CD4-positive, alpha-beta T cell treated with Interleukin-15 for 4 hours (primary cell): ENCODE results near the gene DARS1.
"Not testable (repeated sequence)": the region's sequence is repeated elsewhere in the genome, so short reads cannot be mapped to it uniquely, and the experiment has no call there.

ENCODE experiments used
- DNase-seq: peaks from one replicate; pipeline ENCODE4 v3.0.0-alpha.2; 2020; ENCODE audit warnings: low spot score

Gene DARS1

DNA sequence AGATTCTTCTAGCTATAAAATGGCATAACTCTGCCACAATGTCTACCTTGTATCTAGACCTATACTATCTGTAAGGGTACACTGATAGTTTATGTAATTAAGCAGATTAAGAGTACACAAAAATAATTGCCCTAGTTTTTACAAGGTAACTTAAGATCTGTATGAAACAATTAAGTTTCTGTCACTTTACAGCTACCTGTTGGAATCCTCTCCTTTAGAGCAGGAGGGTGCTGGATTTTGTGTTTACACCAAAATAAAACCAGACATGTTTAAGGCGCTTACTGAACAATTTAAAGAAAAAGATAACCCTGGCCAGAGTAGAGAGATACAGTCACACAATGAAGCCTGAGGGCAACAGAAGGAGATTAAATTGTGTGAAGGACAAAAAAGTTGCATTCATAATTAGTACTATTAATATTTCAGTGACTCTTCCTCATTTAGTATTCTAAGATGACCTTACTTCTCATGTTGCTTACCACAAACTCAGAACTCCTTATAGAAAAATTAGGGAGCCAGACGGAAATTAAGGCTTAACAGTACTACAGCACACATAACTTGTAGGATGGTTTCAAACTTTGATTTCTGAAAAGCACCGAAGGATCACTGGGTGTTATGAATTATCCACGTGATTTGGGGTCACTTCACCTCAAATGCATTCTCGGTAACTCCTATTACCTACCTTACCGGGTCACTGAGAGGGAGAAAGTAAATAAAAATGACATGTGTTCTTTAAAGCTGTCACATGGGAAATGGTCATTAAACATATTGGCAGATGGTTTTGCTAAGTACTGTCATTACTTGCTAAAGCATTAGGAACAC lies 1.0 kb downstream of the DARS1 start:
- no peak for DNase-seq

DNA sequence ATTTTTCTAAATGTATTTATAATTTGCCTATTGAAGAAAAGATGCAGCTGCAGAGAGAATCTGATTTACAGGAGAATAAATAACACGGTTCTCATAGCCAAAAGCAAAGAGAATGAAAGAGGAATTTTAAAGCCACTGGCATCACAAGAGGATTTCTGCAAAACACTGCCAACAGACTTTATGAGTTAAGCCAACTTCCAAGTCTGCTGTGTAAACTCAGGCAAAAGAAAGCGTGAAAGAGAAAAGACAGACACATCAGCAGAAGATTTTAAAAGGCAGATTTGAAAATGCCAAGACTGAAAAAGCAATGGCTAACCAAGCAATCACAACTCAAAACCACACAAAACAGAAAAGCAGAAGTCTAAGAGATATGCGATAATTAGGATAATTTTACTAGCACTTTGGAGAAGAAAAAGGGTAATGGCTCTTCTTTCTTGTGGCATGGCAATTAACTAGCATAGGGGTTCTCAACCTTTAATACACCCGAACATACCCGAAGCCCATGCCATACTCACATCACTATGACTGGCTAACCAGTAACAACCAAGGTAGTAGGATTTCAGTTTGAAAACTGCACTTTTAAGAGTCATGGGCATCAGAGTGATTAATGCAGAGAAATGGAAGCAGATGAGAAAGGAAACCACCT lies 4.9 kb downstream of the DARS1 start:
- DNase-seq = no peak

DNA sequence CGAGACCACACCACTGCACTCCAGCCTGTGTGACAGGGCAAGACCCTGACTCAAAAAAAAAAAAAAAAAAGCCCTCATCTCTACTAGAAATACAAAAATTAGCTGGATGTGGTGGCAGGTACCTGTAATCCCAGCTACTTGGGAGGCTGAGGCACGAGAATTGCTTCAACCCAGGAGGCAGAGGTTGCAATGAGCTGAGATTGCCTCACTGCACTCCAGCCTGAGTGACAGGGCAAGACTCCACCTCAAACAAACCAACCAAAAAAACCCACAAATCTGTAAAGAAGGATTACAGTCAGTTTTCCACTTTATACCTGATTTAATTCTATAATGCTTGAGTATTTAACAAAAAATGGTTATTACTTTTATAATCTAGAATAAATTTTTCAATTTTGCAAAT lies 9.7 kb downstream of the DARS1 start:
- no peak for DNase-seq

DNA sequence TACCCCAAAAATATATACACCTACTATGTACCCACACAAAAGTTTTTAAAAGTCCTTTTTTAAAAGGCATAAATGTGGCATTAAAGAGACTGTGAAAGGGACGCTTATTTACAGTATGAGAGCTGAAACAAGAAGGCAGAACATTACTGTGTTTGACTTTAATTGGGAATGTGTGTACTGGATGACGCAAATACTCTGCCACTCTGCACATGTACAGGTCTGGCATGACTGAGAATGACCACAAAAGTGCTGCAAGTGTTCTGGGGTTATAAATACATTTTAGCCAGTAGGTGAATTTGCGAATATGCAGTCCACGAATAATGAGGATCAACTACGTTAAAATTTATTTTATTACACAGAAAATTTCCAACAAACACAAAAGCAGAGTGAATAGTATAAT lies 11.4 kb downstream of the DARS1 start:
- DNase-seq = no peak

DNA sequence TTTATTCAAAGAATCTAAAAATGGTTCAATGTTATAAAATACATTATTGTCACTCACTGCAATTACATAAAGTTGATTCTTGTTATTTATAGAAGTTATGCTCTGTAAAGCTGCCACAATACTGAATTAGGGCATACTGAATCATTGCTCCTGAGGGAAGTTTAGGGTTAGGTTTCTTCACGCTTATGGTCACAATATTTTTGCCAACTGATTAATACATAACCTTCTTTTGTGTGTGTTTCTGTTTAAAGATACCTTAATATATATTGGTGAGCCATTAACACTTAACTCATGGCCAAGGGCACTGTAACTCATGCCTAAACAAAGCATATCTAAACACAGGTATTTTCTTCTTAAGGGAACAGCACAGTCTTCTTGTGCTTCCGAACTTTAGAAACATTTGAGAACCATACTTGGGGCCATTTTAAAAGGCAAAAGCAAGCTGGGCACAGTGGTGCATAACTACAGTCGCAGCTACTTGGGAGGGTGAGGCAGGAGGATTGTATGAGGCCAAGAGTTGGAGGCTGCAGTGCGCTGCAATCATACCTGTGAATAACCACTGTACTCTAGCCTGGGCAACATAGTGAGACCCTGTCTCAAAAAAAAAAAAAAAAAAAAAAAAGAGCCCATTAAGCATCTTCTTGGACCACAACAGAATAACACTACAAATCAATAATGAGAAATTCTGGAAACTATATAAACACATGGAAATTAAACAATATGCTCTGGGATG lies 15.6 kb downstream of the DARS1 start:
- DNase-seq = no peak

DNA sequence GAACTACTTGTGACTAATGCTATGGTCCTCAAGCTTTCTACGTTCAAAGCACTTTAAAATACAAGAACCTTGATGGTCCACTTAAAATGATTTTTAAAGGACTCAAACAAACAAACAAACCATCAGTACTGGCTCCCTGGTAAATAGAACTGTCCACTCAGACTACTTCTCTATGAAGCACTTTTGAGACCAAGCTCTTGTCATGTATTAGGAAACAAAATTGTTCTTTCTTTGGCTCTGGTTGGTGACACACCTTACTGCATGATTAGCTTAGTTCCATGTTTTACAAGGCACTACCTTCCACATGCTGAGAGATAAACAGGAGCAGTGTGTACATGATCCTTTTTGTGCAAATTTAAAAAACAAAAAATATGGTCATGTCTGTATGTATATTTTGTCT lies 19.7 kb downstream of the DARS1 start:
- no peak for DNase-seq

DNA sequence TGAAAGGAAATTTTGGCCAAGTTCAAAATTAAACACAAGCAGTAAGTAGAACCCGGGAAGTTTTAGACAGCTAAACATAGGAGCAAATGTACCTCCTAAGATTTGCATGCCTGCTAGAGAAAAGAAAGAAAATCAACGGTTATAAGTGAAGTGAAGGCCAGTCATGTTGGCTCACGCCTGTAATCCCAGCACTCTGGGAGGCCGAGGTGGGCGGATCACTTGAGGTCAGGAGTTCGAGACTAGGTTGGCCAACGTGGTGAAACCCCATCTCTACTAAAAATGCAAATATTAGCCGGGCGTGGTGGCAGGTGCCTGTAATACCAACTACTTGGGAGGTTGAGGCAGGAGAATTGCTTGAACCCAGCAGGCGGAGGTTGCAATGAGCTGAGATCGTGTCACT lies 21.0 kb downstream of the DARS1 start:
- DNase-seq = not testable (repeated sequence)

DNA sequence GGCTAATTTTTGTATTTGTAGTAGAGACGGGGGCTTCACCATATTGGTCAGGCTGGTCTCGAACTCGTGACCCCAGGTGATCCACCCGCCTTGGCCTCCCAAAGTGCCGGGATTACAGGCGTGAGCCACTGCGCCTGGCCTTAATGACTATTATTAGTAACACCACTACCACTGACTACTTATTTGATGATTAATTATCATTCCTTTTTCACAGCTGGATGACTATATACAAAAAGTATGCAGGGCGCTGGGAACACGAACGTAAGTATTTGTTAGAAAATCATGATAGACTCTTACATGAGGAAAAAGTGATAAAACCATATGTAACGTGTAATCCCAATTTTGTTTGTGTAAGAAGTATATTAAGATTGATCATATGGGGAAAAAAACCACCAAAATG lies 21.6 kb downstream of the DARS1 start:
- DNase-seq = no peak

DNA sequence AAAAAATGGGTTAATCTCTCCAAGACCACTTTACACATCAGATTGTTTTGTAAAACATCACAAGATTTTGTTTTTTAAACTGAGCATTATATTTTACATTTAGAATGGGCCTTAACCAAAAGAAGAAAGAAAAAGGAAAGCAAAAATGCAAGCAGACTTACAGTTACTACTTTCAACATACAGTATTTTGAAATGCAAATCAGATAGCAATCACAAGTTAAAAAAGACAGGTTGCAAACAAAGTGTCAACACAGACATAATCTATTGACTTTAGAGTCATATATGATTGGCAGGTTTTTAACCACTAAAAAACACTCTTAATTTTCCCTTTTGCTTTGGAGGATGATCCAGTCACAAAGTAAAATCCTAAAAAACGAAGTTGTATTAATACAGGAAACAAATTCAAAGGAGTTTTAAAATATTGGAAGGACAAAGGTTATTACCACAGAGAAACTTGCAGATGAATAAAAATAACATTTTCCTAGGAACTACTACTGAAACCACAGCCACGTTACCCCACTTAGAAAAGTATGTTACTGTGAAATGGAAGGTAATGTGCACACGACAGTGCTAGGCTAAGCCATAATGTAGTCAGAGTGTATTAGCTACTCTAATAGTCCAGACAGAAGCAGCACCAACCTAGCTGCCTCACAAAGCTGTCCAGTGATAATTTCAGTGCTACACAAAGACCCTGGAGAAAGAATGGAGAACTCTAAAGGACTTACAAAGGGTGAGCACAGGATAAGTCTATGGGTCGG lies 22.9 kb downstream of the DARS1 start:
- DNase-seq = peak; percentile 22

DNA sequence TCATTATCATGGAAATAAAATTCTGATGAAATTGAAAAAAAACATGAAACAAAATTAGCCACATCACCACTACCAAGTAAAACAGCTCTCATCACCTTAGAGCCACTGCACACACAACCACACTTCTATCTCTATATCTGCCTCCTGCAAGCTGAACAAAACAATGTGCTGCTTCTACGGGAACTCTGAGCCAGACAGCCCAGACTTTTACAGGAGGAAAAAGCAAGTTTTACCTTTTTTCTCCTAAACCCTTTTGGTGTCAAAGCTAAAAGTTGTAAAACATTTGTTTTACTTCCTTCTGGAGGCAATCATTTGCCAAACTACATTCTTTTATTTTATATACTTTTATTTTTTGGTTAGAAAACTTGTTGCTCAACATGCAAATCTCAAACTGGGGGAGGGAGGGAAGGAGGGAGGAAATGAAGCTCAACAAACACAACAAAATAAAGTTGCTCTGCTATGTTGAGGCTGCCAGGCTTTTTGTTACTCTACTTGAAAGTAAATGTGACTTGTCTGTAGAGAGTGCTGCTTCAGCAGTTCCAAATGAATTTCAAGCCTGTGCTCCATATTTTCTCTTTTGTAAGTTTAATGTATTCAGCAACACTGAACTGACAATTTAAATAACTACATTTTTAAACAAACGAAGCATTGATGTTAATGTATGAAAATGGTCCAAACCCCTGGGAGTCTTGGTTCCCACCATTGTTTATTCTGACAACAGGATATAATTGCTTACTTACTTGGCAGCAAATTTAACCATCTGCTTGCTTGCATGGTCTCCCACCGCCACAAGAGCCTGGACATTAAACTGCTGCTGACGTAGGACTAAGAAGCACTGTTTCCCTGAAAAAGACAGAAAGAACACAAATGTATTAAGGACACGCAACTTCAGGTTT lies 24.5 kb downstream of the DARS1 start:
- DNase-seq = peak; percentile 74

DNA sequence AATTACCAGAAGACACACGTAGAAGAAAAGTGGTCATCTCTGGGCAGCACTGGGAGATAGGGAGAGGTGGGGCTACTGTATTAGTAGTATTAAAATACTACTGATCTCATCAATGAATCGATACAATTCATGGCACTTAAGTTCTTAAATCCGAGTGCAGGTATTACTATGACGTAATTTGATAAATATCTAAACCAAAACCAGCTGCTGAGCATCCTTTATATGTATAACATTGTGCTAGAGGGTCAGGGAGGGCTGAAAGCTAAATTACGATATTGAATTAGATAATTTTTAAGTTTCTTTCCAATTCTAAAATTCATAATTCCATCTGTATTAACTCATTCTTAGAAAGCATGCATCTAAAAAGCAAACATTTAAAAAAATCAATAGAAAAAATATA lies 25.3 kb downstream of the DARS1 start:
- DNase-seq = no peak

DNA sequence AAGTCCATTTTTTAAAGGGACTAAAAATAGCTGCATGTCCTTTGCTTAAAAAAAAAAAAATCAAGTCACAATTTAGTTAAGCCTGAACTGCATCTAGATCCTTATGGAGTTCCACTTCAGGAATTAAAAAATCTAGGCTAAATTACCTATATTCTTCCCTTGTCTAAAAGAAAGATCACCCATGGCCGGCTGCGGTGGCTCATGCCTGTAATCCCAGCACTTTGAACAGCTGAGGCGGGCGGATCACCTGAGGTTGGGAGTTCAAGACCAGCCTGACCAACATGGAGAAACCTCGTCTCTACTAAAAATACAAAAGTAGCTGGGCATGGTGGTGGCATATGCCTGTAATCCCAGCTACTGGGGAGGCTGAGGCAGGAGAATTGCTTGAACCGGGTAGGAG lies 26.5 kb downstream of the DARS1 start:
- DNase-seq = not testable (repeated sequence)

DNA sequence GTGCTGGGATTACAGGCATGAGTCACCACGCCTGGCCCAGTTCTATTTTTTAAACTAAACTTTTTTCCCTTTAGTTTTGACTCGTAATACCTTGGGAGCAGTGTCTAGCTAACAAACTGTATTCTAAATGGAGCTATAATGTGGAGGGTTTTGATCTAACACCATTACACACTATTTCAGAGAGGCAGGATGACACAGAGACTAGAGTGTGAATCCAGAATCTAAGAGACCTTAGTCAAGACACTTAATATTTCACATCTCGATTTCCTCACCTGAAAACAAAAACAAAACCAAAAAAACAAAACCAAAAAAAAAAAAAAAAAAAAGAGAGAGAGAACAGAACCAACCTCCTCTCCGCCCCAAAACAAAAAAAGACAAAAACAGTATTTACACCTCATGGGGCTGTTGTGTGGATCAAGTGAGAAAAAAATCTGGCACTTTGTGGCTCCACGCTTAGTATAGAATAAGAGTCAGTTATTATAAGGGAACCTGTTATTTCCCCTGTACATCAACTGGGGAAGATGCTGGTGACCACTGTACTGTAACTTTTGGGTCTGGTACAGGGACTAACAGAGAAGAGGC lies 31.3 kb downstream of the DARS1 start:
- DNase-seq = peak; percentile 21

DNA sequence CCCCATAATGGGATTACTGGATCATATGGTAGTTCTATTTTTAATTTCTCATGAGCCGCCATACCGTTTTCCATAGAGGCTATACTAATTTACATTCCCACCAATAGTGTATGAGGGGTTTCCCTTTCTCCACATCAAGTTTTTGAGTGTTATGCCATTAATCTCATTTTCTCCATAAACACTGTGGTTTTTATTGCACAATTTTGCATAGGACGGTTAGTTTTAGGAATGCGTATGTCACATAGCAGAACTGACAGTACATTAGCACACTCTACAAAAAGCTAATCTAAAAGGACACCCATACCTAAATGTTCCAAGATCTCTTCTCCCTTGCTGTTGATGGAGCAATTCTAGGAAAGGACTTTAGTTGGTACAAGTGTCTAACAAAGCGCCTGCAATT lies 32.5 kb downstream of the DARS1 start:
- no peak for DNase-seq

DNA sequence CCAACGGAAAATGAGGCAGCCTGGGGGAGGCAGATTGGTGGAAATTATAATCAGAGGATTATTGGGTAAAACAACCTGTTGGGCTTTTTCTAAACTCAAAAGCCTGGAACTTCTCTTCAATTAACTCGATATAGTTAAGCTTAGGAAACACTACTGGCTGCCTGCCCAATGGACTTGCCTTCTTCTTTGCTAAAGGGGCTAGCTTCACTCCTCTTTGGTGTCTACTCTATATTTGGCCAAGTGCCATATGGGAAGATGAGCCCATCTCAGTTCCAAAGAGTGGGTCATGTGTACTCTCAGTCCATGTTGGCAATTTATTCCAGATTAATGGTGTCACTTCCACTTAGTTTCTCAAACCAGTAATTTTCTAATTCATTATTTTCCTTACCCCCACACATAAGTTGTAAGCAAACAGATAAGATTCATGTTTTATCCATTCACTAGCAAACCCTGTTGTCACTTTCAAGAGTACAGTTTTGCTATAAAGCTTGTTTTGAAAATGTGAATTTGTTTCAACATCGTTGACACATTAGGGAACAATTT lies 34.3 kb downstream of the DARS1 start:
- no peak for DNase-seq

DNA sequence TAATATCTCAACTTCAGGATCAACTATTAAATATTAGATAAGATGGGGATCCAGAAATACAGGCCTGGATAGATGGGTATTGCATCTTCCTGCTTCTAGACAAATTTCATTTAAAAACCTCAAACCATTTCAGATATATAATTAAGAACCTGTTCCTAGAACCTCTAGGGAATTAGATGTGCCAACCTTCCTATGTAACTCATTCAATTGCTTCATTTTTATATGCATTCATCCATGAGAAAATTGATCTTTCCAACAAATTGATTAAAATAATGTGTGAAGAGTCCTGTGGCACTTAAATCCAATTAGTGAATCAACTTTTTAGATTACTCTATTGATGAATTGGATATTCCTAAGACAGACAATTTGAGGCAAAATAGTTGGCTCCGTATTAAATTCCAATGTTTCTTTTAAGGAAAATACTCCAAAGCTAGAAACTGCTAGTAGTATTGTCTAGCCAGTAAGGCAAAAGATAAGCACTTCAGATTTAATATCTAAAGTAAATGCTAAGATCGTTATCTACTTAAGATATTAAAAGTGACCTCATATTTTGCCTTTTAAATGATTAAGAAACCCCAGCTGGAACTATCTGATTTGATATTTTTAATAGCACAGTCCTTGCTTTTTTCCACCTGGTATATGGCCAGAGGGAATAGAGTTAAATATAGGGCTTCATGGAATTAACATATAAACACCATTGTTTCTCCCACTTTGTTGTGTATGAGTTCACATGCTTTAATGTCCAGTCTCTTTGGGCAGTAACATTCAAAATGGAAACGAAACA lies 35.8 kb downstream of the DARS1 start:
- DNase-seq = no peak

DNA sequence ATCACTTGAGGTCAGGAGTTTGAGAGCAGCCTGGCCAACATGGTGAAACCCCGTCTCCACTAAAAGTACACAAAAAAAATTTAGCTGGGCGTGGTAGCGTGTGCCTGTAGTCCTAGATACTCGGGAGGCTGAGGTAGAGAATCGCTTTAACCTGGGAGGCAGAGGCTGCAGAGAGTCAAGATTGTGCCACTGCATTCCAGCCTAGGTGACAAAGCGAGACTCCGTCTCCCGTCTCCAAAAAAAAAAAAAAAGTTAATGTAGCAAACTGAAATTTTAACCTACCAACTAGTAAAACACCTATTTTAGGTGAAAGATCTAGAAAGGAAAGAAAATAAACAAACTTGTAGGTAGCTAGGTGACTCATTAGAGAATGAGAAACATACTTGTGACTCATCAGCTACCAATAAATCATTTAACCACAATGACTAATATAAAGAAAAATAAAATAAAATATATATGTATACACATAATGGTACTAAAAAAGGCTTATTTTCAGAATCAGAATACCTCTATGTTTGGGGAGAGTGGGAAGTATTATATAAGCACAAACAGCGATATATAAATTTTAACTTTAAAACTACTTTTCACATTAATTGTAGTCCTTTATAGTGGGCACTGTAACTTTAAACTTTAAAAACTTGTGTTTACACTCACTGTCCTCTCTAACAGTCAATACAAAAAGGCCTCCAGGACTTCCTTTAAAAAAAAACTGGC lies 36.6 kb downstream of the DARS1 start:
- DNase-seq = peak; percentile 65

DNA sequence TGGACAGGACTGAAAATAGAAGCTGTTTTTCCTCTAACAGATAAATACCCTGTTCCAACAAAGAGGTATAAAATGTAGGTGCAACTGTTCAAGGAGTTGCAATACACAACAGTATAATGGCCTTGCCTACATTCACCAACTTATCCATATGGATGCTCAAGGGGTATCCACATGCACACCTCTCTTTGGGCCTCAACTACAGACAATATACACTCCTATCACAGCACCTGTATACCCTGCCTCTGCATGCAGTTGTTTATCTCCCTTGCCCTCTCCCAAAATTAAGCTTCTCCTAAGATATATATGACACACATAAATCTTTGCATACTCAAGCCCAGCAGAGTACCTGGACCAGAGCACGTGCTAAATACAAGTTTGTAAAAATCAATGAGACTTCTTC lies 37.3 kb downstream of the DARS1 start:
- DNase-seq = no peak

DNA sequence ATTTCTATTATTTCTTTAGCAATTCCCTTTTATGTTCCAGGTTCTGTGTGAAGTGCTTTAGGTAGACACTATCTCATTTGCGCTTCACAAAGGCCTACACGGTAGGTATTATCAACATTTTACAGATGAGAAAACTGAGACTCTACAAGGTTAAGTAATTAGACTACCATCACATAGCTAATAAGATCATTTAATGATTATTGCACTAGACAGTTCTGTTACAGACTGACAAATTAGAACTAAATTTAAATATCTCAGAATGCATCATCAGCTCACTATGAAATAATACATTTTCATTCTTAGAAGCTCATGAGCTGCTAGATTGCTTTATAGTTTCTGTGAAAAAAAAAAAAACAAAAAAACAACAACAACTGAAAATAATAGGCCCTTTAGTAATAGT lies 37.9 kb downstream of the DARS1 start:
- DNase-seq = no peak
